ENCODE data around the gene RPS6KA2.
A peak's percentile ranks its signal among the peaks of the same experiment; 100 is the strongest.

The RPS6KA2 gene

DNA sequence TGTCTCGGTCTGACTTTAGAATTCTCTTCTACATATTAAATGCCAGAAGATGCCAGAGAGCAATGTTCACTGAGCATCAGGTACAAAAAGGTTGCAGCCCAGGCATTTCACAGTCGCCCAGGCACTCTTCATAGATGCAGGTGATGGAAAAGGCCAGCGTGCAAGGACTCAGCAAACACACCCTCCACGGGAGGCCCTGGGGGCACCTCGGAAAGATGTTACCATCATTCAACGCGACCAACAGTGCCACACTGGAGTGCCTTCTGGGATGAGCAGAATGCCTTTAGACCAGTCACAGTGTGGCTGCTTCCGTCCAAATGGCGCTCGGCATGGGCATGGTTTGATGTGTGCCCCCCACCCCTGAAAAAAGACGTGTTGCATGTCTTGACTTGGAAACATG lies 36.0 kb downstream of the RPS6KA2 start:
- no peak overlapping the region for H3K4me3 ChIP-seq (ENCODE audit: control insufficient read depth, low read depth, low read length)
- TF ChIP-seq CTCF (conservative IDR thresholded peaks at IDR 0.05; ENCODE audit: control insufficient read depth, insufficient read depth, low read depth, low read length), result no peak
- no peak for DNase-seq (ENCODE audit: low read depth)

DNA sequence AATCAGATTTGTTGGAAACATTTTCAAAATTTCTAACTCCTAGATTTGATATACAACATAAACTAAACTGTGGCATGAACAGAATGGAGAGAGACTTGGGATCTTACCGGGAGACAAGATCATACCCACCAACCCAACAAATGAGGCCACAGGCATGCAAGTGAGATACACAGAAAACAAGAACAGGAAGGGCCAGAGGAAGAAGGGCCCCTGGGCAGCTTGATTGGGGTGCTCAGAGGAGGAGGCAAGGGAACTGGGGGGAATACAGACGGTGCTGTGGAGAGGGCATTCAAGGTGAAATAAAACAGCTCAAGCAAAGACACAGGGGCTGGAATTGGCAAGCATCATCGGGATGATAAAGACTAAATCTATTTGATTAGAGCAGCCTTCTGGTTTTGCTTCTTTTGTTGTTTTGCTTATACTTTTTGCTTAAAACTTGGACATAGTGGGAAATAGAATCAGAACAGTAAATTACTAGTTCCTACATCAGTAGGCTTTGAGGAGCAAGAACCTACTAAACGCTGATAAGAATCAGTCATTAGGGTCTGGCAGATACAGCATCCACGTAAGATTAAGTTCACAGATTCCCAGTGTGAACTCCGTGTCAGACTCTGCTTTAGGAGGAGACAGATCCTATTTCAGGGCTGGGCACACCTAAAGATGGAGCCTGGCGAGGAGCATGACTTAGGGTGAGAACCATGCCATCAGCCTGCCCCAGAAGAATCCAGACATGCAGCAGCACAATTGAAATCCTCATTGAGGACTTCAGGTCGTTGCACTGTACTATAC lies 37.1 kb downstream of the RPS6KA2 start:
- DNase-seq (ENCODE audit: low read depth), result no peak
- no peak overlapping the region for H3K4me3 ChIP-seq (ENCODE audit: control insufficient read depth, low read depth, low read length)
- no peak for TF ChIP-seq CTCF (conservative IDR thresholded peaks at IDR 0.05; ENCODE audit: control insufficient read depth, insufficient read depth, low read depth, low read length)

GRCh38 chr6:166589337-166589731 lies 37.7 kb downstream of the RPS6KA2 start:
- no peak for DNase-seq (ENCODE audit: low read depth)
- no peak overlapping the region for H3K4me3 ChIP-seq (ENCODE audit: control insufficient read depth, low read depth, low read length)
- no peak for TF ChIP-seq CTCF (conservative IDR thresholded peaks at IDR 0.05; ENCODE audit: control insufficient read depth, insufficient read depth, low read depth, low read length)

- H3K4me3 ChIP-seq (ENCODE audit: control insufficient read depth, low read depth, low read length), result no peak overlapping the region
- DNase-seq (ENCODE audit: low read depth), result peak; percentile 54
- no peak for TF ChIP-seq CTCF (conservative IDR thresholded peaks at IDR 0.05; ENCODE audit: control insufficient read depth, insufficient read depth, low read depth, low read length)
Measured at GRCh38 chr6:166588691-166589336, 38.2 kb downstream of the RPS6KA2 start.

DNA sequence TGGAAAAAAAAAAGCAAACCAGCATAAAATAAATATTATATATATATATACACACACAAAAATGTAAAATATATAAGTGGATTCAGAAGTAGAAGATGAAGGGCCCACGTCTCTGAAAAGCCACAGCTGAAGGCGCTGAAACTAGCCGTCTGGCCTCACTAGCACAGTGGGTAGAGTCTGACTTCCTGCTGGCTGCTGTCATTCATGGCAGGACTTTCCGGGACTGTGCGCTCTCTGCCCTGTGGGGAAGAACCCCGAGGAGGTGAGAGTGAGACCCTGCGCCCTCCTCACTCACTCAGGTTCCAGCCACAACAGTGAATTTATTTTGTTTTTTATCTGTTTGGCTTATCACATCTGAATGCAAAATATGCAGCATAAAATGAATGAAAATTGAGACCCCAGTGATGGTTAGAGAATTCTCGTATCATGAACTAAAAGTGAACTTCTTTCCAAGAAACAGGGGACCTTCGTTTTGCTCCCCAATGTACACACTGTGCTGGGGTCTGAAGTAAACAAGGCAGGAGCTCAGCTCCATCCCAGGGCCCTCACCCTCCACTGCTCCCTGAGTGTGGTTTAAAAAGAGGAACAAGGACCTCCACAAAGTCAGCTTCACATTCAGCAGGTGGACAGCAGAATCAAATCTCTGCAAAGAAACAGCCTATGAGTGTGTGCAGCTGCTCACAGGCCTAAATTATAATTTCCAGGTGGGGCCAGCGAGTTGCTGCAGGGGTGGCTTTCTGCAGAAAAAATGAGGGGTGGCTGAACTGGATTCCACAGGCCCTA lies 39.2 kb downstream of the RPS6KA2 start:
- no peak for TF ChIP-seq CTCF (conservative IDR thresholded peaks at IDR 0.05; ENCODE audit: control insufficient read depth, insufficient read depth, low read depth, low read length)
- DNase-seq (ENCODE audit: low read depth), result no peak
- no peak overlapping the region for H3K4me3 ChIP-seq (ENCODE audit: control insufficient read depth, low read depth, low read length)

DNA sequence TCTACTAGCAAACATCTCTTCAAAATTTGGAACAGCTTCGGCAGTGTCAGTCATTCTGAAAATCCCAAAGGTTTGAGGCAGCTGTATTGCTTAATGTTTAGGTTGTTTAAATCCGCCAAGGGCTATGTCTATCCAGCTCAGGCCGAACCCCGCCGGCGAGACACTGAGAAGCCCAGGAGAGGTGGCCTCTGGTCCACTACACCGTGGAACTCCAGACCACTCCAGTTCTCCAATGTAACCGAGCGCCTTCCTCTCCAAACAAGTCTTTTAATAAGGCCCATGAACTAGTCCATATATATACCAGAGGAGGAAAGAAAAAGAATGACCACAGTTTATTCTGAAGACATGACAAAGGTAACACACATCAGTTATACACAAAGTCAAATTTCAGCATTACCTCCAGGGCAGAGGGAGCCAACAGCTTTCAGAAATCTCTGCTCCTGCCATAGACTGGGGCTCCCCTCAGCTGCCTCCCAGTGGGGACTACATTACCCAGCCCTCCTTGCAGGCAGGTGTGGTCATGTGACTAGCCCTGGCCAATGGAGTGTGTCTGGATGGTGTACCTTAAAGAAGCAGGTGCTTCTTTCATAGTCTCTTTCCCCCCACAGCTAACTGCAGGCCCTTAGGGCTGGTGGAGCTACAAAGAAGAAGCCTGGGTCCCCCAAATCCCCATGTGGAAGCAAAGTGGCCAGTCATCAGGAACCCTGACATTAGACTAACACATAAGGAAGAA lies 40.5 kb downstream of the RPS6KA2 start, which contains the start of gene RAMACL:
RAMACL (minus strand) TSS at position 255 of the 733 bp plus-strand sequence; CDS start at position 54, 201 bp downstream.
- H3K4me3 ChIP-seq (ENCODE audit: control insufficient read depth, low read depth, low read length), result no peak within 1 kb of the TSS
- DNase-seq (ENCODE audit: low read depth), result no peak
- no peak for TF ChIP-seq CTCF (conservative IDR thresholded peaks at IDR 0.05; ENCODE audit: control insufficient read depth, insufficient read depth, low read depth, low read length)

All from fibroblast of mammary gland (primary cell).